ENCODE results near the gene STRA8.

GRCh38 chr7:135208102-135208793 is 25.4 kb upstream of the STRA8 start:
- TF ChIP-seq, protein P1, sequence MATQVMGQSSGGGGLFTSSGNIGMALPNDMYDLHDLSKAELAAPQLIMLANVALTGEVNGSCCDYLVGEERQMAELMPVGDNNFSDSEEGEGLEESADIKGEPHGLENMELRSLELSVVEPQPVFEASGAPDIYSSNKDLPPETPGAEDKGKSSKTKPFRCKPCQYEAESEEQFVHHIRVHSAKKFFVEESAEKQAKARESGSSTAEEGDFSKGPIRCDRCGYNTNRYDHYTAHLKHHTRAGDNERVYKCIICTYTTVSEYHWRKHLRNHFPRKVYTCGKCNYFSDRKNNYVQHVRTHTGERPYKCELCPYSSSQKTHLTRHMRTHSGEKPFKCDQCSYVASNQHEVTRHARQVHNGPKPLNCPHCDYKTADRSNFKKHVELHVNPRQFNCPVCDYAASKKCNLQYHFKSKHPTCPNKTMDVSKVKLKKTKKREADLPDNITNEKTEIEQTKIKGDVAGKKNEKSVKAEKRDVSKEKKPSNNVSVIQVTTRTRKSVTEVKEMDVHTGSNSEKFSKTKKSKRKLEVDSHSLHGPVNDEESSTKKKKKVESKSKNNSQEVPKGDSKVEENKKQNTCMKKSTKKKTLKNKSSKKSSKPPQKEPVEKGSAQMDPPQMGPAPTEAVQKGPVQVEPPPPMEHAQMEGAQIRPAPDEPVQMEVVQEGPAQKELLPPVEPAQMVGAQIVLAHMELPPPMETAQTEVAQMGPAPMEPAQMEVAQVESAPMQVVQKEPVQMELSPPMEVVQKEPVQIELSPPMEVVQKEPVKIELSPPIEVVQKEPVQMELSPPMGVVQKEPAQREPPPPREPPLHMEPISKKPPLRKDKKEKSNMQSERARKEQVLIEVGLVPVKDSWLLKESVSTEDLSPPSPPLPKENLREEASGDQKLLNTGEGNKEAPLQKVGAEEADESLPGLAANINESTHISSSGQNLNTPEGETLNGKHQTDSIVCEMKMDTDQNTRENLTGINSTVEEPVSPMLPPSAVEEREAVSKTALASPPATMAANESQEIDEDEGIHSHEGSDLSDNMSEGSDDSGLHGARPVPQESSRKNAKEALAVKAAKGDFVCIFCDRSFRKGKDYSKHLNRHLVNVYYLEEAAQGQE (IDR thresholded peaks at IDR 0.05; ENCODE audit: insufficient read depth in 1 of 2, low read depth in 2 of 2, low read length in 1 of 2): no peak
- TF ChIP-seq TCF7L2 (IDR thresholded peaks at IDR 0.05; ENCODE audit: low read depth, low read length): no peak
- TF ChIP-seq, protein P2, sequence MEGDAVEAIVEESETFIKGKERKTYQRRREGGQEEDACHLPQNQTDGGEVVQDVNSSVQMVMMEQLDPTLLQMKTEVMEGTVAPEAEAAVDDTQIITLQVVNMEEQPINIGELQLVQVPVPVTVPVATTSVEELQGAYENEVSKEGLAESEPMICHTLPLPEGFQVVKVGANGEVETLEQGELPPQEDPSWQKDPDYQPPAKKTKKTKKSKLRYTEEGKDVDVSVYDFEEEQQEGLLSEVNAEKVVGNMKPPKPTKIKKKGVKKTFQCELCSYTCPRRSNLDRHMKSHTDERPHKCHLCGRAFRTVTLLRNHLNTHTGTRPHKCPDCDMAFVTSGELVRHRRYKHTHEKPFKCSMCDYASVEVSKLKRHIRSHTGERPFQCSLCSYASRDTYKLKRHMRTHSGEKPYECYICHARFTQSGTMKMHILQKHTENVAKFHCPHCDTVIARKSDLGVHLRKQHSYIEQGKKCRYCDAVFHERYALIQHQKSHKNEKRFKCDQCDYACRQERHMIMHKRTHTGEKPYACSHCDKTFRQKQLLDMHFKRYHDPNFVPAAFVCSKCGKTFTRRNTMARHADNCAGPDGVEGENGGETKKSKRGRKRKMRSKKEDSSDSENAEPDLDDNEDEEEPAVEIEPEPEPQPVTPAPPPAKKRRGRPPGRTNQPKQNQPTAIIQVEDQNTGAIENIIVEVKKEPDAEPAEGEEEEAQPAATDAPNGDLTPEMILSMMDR (IDR thresholded peaks at IDR 0.05): no peak
